HG03565 (cell line): ENCODE data around the gene LGALS3BP.

Experiments
- ATAC-seq: cut with Tn5 transposase; IDR thresholded peaks from one replicate; pipeline ENCODE4 v1.9.1; 2021; ENCODE audit warnings: mild to moderate bottlenecking, moderate library complexity; ENCODE audit not compliant: unreplicated experiment

Gene LGALS3BP

DNA sequence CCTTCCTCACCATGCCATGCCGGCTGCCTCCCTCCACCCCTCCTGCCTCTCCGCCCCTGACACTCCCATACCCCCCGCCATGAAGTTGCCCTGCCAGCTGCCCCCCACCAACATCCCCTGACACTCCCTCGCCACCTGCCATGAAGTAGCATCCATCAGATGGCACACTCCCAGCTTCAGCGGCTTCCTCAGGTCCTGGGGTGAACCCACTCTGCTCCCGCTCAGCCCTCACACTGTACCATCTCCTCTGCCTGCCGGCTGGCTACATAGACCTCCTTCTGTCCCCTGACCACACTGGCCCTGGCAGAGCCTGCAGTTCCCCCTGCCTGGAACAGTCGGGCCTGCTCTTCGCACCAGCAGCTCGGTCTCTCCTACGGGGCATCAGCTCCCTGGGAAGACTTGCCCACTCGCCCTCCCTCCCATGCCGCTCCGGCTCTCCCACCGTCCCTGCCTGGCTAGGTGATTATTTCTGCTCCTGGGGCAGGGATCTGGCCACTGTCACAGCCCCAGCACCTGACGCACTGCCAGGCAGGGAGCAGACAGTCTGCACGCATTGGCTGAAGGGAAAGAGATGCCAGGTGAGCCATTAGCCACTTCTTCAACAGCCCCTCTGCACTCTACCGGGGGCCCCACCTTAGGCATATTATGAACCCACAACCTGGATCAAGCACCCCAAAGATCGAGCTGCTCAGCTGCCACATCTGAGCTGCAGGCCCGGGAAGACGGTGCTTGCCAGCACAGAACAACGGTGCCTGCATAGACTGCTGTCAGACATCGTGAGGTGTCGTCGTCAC, 20.9 kb upstream of the LGALS3BP start:
- ATAC-seq = no peak

DNA sequence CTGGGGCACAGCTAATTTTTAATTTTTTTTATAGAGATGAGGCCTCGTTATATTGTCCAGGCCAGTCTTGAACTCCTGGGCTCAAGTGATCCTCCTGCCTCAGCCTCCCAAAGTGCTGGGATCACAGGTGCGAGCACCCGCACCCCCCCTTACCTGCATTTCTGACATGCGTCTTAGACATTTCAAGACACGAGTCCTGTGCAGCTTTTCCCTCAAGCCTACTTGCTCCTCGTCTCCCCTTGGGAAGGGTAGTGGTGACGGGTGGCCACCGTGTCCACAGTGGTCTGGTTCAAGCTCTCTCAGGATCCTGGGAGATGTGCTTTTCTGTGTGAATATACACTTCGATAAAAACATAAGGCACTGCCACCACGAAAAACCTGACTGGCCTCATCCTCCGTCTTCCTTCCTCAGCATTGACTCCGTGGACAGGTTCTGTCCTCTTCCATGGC, 20.2 kb upstream of the LGALS3BP start:
- no peak for ATAC-seq

DNA sequence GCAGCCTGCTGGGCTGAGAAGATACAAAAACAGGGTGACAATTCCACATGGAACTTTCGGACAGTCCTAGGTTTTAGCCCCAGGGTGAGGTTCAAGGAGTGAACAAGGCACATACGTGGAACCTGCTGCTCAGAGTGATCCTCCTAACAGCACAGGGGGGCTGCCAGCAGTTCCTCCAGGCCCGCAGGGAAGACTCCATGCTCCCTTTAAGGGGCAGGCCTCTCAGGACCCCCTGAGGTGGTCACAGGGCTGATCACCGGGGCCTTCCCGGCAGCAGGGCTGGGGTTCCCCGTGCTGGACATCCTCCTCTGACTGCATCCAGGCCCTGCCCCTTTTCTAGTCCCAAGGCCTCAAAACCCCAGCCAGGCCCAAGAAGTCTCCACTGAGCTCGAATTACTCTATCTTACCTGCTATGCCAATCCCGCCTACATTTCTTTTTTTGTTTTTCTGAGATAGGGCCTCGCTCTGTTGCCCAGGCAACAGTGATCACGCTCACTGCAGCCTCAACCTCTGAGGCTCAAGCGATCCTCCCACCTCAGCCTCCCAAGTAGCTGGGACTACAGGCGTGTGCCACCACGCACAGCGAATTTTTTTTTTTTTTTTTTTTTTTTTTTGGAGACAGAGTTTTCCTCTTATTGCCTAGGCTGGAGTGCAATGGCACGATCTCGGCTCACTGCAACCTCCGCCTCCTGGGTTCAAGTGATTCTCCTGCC, 19.5 kb upstream of the LGALS3BP start:
- no peak for ATAC-seq

DNA sequence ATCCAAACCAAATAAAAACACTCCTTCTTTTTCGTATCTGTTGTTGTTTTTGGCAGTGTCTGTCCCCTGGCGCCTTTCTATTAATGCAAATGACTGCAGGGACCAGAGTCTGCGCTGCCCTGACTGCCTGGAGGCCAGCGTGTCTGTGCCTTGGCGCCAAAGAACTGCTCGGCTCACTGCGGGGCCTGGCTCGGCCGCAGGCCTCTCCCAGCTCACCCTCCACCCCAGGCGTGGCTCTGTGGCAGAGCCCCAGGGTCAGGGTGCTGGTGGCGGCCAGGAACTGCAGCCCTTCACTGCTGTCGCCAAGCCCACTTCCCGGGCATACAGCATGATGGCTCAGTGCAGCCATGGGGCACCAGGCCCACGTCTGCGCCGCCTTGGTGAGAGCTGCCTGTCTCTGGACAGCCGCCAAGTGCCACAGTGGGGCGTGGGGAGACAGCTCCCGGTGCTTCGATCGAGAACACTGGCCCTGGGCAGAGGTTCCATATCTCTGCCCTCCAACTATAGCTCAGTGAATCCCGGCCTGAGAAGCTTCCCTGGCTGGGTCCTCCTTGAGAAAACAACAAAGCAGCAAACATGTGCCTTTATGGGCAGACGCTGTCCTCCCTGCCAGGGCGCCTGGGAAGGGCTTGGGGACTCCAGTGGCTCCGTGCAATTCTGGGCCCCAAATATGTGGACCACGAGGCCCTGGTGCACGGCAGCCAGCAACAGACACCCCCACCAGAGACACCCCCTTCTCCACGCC, 18.8 kb upstream of the LGALS3BP start:
- no peak for ATAC-seq

DNA sequence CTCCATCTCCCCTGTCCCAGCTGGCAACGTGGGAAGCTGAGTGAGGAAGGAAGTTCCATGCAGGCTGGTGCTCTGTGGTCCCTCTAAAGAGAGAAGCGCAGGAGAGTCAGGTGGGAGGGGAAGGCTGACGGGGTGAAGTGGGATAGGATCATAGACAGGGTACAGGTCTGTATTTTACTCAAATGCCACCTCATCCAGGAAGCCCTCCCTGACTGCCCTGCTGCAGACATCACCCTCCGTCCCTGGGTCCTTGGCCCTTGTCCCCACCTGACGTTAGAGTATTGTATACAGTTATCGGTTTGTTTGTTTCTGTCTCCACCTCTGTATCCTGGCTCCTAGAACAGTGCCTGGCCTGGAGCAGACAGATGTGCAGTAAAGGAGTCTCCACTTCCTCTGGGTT, 18.2 kb upstream of the LGALS3BP start:
- no peak for ATAC-seq

DNA sequence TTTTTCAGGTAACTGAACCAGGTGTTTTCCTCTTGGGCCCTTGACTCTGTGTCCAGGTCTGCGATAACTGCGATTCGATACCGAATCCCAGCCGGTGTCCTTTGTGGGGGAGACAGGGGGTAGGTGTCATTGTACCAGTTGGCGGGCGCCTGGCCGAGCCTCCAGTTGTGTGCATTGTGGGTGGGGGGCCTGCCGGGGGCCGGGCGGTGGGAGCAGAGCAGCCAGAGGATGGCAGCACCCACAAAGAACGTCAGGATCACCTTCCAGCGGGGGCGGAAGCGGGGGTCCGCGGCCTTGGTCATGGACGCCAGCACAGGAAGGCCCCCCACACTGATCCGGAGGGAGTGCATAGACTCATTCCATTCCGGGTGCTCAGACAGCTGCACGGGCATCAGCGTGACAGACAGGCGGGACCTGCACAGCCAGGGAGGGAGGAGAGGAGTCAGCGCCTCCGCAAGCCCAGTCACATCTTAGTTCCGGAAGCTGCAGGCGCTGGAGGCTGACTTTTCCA, 17.6 kb upstream of the LGALS3BP start:
- no peak for ATAC-seq

DNA sequence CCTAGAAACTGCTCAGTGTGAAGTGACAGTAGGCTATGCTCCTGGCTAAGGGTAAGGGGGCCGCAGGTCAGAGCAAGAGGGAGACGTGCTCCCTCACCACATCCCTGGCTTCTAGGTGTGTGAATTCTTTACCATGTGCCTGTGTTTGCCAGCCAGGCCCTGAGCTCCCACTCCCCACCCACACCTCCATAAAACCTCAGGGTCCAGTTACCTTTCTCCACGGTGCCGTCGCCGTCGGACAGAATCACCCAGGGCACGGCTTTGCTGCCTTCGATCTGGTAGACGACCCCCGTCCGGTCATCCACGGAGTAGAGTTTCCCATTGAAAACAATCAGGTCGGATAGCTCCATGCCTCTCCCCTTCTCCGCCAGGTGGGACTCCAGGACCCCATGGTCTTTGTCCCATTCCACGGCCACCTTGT, 17.1 kb upstream of the LGALS3BP start:
- no peak for ATAC-seq

DNA sequence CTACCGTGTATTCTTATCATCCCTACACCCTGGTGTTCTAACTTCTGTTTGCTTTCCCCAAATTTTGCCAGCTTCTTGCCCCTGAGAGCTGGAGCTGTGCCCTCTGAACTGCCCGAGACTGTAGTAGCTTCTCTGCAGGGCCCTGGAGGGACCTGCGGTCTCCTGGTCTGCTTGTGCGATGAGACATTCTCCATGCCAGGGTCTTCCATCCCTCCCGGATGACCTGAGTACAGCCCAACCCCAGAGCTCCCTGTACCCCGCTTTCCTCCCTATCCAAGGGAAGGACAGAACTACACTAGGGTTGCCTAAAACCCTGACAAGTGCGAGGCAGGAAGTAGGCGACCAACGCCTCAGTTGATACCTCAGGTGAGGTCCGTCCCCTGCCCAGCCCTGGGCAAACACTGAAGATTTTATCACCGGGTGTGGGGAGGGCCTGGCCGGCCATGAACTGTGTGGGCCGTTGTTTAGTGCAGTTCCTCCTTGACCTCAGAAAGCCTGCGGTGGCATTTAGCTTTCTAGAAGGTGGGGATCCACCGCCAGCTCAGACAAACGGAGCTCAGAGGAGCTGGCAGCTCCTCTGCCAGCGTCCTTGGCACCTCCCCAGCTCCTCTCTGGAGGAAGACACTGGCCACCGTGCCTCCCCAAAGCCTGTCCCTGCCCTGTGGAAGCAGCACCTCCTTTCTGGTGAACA, 16.2 kb upstream of the LGALS3BP start:
- ATAC-seq = no peak

DNA sequence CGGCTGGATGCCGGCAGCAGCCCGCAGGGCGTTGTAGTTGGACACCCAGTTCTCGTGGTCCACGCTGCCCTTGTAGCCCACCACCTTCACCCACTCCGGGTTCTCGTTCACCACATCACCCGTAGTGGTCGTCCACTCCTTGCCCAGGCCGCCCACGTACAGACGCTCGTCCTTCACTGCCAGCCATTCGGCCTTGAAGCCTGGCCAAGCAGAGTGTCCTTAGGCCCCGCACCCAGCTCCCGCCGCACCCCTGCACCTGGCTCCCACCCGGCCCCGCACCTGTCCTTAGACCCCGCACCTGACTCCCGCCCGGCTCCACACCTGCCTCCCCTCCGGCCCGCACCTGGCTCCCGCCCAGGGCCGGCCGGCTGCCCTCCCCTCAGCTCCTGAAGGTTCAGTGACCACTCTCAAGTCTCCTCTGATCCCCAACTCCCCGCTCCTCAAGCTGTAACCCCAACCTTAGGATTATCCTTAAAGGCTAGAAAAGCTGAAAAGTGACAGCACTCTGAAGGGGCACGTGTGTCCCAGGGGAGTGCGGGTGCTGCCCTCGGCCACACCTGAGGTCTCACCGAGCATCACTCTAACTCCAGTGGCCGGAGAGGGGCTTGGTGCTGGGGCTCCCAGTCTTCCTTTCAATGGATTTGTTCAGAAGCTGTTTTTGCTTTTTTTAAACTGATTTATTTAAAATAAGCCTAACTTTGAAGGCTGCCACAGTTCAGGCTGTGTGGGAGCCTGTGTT, 15.5 kb upstream of the LGALS3BP start:
- no peak for ATAC-seq

DNA sequence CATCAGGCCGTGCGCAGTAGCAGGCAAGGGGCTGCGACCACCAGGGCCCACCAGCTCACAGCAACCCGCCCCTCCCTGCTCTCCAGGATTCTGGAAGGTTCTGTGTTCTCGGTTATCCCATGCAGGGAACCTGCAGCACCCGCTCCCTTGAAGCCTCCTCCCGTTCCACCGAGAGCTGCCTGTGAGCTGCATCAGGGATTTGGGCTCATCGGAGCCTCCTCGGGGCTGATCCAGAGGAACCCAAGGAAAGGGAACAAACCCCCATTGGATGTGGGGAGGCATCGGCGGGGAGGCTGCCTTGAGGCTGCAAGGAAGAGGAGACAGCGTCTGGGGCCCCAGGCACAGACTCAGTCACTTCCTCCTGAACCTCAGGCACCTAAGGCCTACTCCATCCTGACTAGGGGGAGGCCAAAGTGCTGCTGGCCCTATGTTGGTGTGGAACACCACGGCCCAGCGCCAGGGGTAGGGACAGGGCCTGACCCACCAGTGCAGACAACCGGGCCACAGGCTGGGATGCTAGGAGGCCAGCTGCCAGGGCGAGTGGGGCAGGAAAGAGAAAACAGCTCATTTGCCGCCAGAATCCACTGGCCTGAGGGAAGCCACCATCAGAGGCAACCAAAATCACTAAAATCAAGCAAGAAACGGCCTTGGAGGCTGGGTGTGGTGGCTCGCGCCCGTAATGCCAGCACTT, 14.4 kb upstream of the LGALS3BP start:
- ATAC-seq = no peak

DNA sequence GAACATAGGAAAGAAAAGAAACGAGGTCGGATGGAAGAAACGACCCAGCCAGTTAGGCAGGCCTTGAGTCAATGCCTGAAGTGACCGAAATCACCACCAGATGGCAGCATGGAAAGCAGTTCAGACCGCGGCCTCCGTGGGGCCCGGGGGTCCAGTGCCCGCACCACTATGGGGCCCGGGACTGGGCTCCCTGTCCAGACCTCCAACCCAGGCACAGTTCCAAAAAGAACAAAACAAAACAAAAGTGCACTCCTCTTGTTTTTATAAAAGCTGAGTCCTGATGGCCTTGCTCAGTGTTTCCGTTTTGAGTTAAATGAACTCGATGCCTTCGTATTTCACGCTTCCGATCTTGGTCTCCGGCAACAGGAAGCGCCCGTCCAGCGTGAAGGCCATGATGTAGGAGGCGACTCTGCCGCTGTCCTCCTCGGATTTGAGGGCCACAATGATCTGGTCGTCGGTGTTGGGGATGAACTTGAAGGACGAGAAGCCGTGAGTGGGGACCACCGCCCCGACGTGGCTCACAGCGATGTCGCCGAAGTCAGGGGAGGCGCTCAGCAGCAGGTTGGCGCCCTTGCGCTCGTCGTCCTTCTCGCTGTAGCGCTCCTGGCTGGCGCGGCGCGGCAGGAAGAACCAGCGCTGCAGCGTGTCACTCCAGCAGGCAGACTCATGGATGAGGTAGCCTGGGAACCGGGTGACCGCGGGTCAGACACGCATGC, 13.7 kb upstream of the LGALS3BP start:
- ATAC-seq = no peak

DNA sequence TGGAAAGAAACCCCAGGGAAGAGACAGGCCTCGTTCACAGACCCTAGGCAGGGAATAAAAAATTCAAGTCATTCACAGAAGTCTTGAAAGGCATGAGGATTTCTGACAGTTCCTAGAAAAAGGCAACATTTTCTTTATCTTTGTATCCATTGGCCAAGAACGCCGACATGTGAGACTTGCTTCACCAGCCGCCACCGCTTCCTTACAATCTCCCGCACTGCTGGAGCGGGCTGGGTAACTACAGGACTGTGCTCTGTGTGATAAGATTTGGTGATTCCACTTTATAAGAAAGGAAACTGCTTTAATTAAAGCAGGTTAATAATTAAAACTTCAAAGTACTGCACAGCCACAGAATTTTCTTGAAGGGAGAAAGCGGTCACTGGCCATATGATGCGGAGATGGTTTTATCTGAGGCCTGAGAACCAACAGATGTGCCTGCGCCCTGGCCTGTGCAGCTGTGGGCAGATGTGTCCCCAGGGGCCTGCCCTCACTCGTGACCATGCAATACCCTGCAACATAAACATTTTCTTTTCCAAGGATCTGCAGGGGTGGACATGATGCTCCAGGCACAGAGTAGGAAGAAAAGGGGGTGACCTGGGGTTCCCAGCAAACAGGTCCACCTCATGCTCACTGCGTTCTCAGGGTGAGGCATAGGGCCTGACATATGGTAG, 13.0 kb upstream of the LGALS3BP start:
- no peak for ATAC-seq

DNA sequence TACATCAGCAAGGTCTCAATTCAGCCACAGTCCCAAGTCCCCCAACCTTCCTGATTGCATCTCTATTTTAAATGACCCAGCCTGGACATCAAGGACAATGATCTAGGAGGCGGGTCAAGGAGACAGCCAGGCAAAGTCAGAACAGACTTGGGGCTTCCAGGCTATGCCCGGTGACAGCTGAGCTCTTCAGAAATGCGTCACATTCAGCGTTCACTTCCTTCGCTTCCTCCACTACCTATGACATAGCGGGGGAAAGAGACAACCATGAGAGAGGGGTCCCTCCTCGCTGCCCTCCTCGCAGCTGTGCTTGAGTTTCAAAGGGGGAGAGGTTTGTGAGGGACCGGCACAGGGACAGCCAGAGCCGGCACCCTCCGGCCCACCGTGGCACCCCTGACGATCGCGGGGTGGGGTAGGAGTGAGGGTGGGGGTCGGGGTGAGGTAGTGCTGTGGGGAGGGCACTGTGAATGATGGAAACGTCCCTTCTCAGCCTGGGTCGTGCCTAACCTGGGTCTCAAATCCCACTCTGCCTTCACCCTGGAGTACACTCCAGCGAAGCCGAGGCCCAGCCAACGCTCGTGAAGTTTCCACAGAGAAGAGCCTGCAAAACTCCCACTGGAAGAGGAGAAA, 12.3 kb upstream of the LGALS3BP start:
- no peak for ATAC-seq

DNA sequence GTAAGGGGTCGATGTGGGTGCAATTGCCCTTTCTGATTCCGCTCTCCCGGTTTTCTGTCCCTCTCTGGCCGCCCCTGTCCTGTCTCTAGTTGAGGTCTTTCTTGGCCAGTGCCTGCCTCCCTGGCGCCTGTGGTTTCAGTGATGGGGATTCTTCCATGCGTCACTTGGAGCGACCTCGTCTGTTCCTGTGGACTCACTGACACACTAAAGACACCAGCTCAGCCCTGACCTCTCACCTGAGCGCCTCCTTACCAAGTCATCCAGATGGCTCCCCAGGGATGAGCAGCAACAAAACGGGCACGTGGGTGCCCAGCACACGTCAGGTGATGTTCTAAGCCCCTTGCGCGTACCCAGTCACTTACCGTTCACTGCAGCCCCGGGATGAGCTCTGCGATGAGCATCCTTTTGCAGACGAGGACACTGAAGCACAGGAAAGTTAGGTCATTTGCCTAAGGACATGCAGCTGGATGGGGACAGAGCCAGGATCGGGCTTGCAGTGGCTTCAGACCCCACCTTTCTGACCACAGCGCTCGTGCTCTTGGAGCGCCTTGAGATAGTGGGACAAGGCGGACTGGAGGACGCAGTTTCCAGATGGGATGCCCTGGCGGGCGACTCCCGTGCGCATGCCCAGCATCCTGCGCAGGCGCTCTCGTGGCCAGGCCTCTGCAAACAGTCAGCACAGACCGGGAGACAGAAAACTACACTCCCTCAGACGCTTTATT, 11.5 kb upstream of the LGALS3BP start:
- ATAC-seq = no peak

DNA sequence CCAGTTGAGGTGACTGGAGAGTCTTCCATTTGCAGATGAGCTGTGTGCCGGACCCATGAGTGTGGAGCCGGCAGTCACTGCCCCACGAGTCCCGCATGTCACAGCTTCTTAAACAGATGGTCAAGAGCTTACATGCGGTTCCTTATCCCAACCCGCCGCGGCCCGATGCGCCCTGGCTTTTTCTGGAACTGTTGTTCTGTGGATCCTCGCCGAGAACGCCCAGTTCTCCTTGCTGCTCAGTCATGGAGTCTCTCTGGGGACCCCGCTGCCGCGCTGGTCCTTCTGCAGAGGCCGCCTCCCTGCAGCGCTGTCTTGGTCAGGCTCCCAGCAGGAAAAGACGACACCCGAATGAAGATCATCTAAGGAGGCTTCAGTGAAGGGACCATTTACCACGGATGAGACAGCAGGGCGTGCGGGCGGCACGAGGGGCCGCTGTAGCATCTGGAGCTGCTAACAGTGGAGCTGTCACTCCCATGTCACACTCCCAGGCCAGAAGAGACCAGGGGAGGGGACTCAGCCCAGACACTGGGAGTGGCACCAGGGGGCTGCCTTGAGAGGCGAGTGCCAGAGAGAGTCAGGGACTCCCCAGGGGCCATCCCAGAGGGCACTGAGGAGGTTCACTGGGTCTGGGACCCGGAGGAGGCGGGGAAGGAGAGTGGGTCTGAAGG, 10.8 kb upstream of the LGALS3BP start:
- no peak for ATAC-seq

DNA sequence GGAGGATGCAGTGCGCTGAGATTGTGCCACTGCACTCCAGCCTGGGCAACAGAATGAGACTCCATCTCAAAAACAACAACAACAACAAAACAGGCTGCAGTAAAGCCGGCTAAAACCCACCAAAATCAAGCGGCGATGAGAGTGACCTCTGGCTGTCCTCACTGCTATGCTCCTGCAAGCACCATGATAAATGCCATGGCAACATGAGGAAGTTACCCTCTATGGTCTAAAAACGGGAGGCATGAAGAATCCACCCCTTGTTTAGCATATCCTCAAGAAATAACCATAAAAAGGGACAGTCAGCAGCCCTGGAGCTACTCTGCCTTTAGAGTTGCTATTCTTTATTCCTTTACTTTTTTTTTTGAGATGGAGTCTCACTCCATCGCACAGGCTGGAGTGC, 8.4 kb upstream of the LGALS3BP start:
- ATAC-seq = no peak
